Measurements from ENCODE around the gene MINAR1.

Gene MINAR1

GRCh38 chr15:79437275-79438000 lies 5.3 kb downstream of the MINAR1 start:
- ATAC-seq (replicated peaks) = no peak
- Mint-ChIP-seq H3K36me3 (ENCODE audit: insufficient read depth) (no peaks in the 10 kb centered on the region), H3K4me3 (no peak overlapping the region), H3K9me3 (no peaks in the 10 kb centered on the region), H3K27me3 (peaks cover 23 to 35% of the 10 kb centered on the region in 2 donors), H3K27ac (no peak overlapping the region), H3K4me1 (ENCODE audit: low read depth in 2 of 2) (no peaks in the 10 kb centered on the region)
- DNase-seq = no peak

GRCh38 chr15:79439236-79439635 lies 7.1 kb downstream of the MINAR1 start:
- Mint-ChIP-seq H3K27ac (no peak overlapping the region), H3K27me3 (peaks cover 5 to 17% of the 10 kb centered on the region in 2 donors), H3K36me3 (ENCODE audit: insufficient read depth) (no peaks in the 10 kb centered on the region), H3K9me3 (no peaks in the 10 kb centered on the region), H3K4me3 (no peak overlapping the region), H3K4me1 (ENCODE audit: low read depth in 2 of 2) (no peaks in the 10 kb centered on the region)
- ATAC-seq (replicated peaks) (no peak), DNase-seq (no peak)

GRCh38 chr15:79440355-79440908 lies 8.3 kb downstream of the MINAR1 start:
- no peak overlapping the region for H3K27ac Mint-ChIP-seq
- no peaks in the 10 kb centered on the region for H3K9me3 Mint-ChIP-seq
- ATAC-seq (replicated peaks) (no peak), DNase-seq (no peak)
- H3K36me3 Mint-ChIP-seq (ENCODE audit: insufficient read depth) = no peaks in the 10 kb centered on the region
- H3K27me3 Mint-ChIP-seq = peaks cover 0 to 5% of the 10 kb centered on the region in 2 donors
- H3K4me3 Mint-ChIP-seq = no peak overlapping the region
- no peaks in the 10 kb centered on the region for H3K4me1 Mint-ChIP-seq (ENCODE audit: low read depth in 2 of 2)

- ATAC-seq (replicated peaks) (no peak), DNase-seq (no peak)
- Mint-ChIP-seq H3K9me3 (peaks cover 0 to 1% of the 10 kb centered on the region in 2 donors), H3K4me1 (ENCODE audit: low read depth in 2 of 2) (no peaks in the 10 kb centered on the region), H3K4me3 (no peak overlapping the region), H3K36me3 (ENCODE audit: insufficient read depth) (no peaks in the 10 kb centered on the region), H3K27ac (no peak overlapping the region), H3K27me3 (no peaks in the 10 kb centered on the region)
These were observed 10.8 kb downstream of the MINAR1 start for GRCh38 chr15:79442911-79443310.

- no peak for ATAC-seq (replicated peaks)
These were observed 14.9 kb downstream of the MINAR1 start for GRCh38 chr15:79447060-79447459.

GRCh38 chr15:79450648-79451047 lies 18.5 kb downstream of the MINAR1 start:
- ATAC-seq (replicated peaks) = no peak
- Mint-ChIP-seq H3K4me3 (no peak overlapping the region), H3K4me1 (ENCODE audit: low read depth in 2 of 2) (no peaks in the 10 kb centered on the region), H3K9me3 (peaks cover 0 to 1% of the 10 kb centered on the region in 2 donors), H3K36me3 (ENCODE audit: insufficient read depth) (no peaks in the 10 kb centered on the region), H3K27me3 (peaks cover 10 to 13% of the 10 kb centered on the region in 2 donors), H3K27ac (no peak overlapping the region)
- DNase-seq = no peak

More at GRCh38 chr15:79447060-79447459, 14.9 kb downstream of the MINAR1 start:
- no peaks in the 10 kb centered on the region for H3K36me3 Mint-ChIP-seq (ENCODE audit: insufficient read depth)
- no peaks in the 10 kb centered on the region for H3K4me1 Mint-ChIP-seq (ENCODE audit: low read depth in 2 of 2)
- peaks cover 0 to 1% of the 10 kb centered on the region in 2 donors for H3K9me3 Mint-ChIP-seq
- H3K27me3 Mint-ChIP-seq = peaks cover 10 to 13% of the 10 kb centered on the region in 2 donors
- no peak for DNase-seq
- H3K27ac Mint-ChIP-seq = no peak overlapping the region
- H3K4me3 Mint-ChIP-seq = no peak overlapping the region

GRCh38 chr15:79451361-79451999 lies 19.3 kb downstream of the MINAR1 start:
- no peaks in the 10 kb centered on the region for H3K4me1 Mint-ChIP-seq (ENCODE audit: low read depth in 2 of 2)
- ATAC-seq (replicated peaks) (no peak), DNase-seq (no peak)
- H3K36me3 Mint-ChIP-seq (ENCODE audit: insufficient read depth) = no peaks in the 10 kb centered on the region
- H3K27me3 Mint-ChIP-seq = peaks cover 10 to 13% of the 10 kb centered on the region in 2 donors
- H3K27ac Mint-ChIP-seq = no peak overlapping the region
- no peaks in the 10 kb centered on the region for H3K9me3 Mint-ChIP-seq
- no peak overlapping the region for H3K4me3 Mint-ChIP-seq

- DNase-seq = no peak
- Mint-ChIP-seq H3K9me3 (no peaks in the 10 kb centered on the region), H3K36me3 (ENCODE audit: insufficient read depth) (no peaks in the 10 kb centered on the region), H3K4me3 (no peak overlapping the region), H3K4me1 (ENCODE audit: low read depth in 2 of 2) (no peaks in the 10 kb centered on the region), H3K27me3 (peaks cover 12 to 13% of the 10 kb centered on the region in 2 donors), H3K27ac (no peak overlapping the region)
- ATAC-seq (replicated peaks) = no peak
These were observed 20.3 kb downstream of the MINAR1 start for GRCh38 chr15:79452244-79453051.

- H3K27ac Mint-ChIP-seq = no peak overlapping the region
- no peaks in the 10 kb centered on the region for H3K9me3 Mint-ChIP-seq
- H3K27me3 Mint-ChIP-seq = peaks cover 11 to 19% of the 10 kb centered on the region in 2 donors
- no peak for DNase-seq
- H3K36me3 Mint-ChIP-seq (ENCODE audit: insufficient read depth) = no peaks in the 10 kb centered on the region
- H3K4me3 Mint-ChIP-seq = no peak overlapping the region
- ATAC-seq (replicated peaks) = no peak
- no peaks in the 10 kb centered on the region for H3K4me1 Mint-ChIP-seq (ENCODE audit: low read depth in 2 of 2)
These were observed 21.3 kb downstream of the MINAR1 start for GRCh38 chr15:79453446-79453845.

GRCh38 chr15:79454063-79454462 lies 21.9 kb downstream of the MINAR1 start:
- ATAC-seq (replicated peaks) (no peak), DNase-seq (no peak)
- no peaks in the 10 kb centered on the region for H3K4me1 Mint-ChIP-seq (ENCODE audit: low read depth in 2 of 2)
- no peak overlapping the region for H3K27ac Mint-ChIP-seq
- peaks cover 8 to 19% of the 10 kb centered on the region in 2 donors for H3K27me3 Mint-ChIP-seq
- no peak overlapping the region for H3K4me3 Mint-ChIP-seq
- H3K9me3 Mint-ChIP-seq = no peaks in the 10 kb centered on the region
- H3K36me3 Mint-ChIP-seq (ENCODE audit: insufficient read depth) = no peaks in the 10 kb centered on the region

- DNase-seq = no peak
- no peak overlapping the region for H3K27ac Mint-ChIP-seq
- peaks cover under 1 to 9% of the 10 kb centered on the region in 2 donors for H3K27me3 Mint-ChIP-seq
- H3K36me3 Mint-ChIP-seq (ENCODE audit: insufficient read depth) = no peaks in the 10 kb centered on the region
- no peaks in the 10 kb centered on the region for H3K4me1 Mint-ChIP-seq (ENCODE audit: low read depth in 2 of 2)
- H3K4me3 Mint-ChIP-seq = no peak overlapping the region
- H3K9me3 Mint-ChIP-seq = no peaks in the 10 kb centered on the region
- ATAC-seq (replicated peaks) = no peak
These were observed 23.2 kb downstream of the MINAR1 start for GRCh38 chr15:79455361-79455760.

- Mint-ChIP-seq H3K9me3 (no peaks in the 10 kb centered on the region), H3K4me3 (no peak overlapping the region), H3K36me3 (ENCODE audit: insufficient read depth) (no peaks in the 10 kb centered on the region), H3K27me3 (peaks cover 4 to 9% of the 10 kb centered on the region in 2 donors), H3K4me1 (ENCODE audit: low read depth in 2 of 2) (no peaks in the 10 kb centered on the region), H3K27ac (no peak overlapping the region)
- no peak for ATAC-seq (replicated peaks)
- DNase-seq = no peak
These were observed 23.8 kb downstream of the MINAR1 start for GRCh38 chr15:79455943-79456342.

GRCh38 chr15:79458491-79458890 lies 26.4 kb downstream of the MINAR1 start:
- no peak overlapping the region for H3K27ac Mint-ChIP-seq

More at GRCh38 chr15:79458491-79458890, 26.4 kb downstream of the MINAR1 start:
- Mint-ChIP-seq H3K36me3 (ENCODE audit: insufficient read depth) (no peaks in the 10 kb centered on the region), H3K27me3 (peaks cover 4 to 9% of the 10 kb centered on the region in 2 donors), H3K4me1 (ENCODE audit: low read depth in 2 of 2) (no peaks in the 10 kb centered on the region), H3K9me3 (no peaks in the 10 kb centered on the region), H3K4me3 (no peak overlapping the region)
- no peak for ATAC-seq (replicated peaks)
- no peak for DNase-seq

All from effector memory CD8-positive, alpha-beta T cell (primary cell).